ENCODE results near the gene SELENON. TPM values are rescaled to one million over a fixed set of nuclear protein-coding genes. Genes with fewer than 3 reads are reported as not detected.

The SELENON gene
- total RNA-seq, 1 experiment from 2014 or later: 31.9 TPM

Other genes starting within 250 kb of the SELENON start
- gene MAN1C1, start 183.4 kb upstream of the SELENON start, total RNA-seq (2014; rRNA removed; shearing (Covaris generic)): 5.3 and 5.5 TPM in 2 replicates
- gene MTFR1L, start 19.8 kb downstream of the SELENON start, total RNA-seq (2014; rRNA removed; shearing (Covaris generic)): 21.0 and 32.6 TPM in 2 replicates
- 28.9 and 29.4 TPM in 2 replicates for gene AUNIP, start 59.3 kb downstream of the SELENON start, total RNA-seq (2014; rRNA removed; shearing (Covaris generic))
- 17.4 and 18.3 TPM in 2 replicates for gene PAQR7, start 75.5 kb downstream of the SELENON start, total RNA-seq (2014; rRNA removed; shearing (Covaris generic))
- 130 and 147 TPM in 2 replicates for gene STMN1, start 106.2 kb downstream of the SELENON start, total RNA-seq (2014; rRNA removed; shearing (Covaris generic))
- gene PAFAH2, start 197.9 kb downstream of the SELENON start, total RNA-seq (2014; rRNA removed; shearing (Covaris generic)): 6.5 and 9.2 TPM in 2 replicates
- gene EXTL1, start 221.6 kb downstream of the SELENON start, total RNA-seq (2014; rRNA removed; shearing (Covaris generic)): 88.2 and 101 TPM in 2 replicates
- 0.88 TPM in 1 of 2 replicates, not detected in the other for gene SLC30A2, start 245.9 kb downstream of the SELENON start, total RNA-seq (2014; rRNA removed; shearing (Covaris generic))

Measured in G401 (cell line).